ENCODE results near the gene DOCK4.

The DOCK4 gene

DNA sequence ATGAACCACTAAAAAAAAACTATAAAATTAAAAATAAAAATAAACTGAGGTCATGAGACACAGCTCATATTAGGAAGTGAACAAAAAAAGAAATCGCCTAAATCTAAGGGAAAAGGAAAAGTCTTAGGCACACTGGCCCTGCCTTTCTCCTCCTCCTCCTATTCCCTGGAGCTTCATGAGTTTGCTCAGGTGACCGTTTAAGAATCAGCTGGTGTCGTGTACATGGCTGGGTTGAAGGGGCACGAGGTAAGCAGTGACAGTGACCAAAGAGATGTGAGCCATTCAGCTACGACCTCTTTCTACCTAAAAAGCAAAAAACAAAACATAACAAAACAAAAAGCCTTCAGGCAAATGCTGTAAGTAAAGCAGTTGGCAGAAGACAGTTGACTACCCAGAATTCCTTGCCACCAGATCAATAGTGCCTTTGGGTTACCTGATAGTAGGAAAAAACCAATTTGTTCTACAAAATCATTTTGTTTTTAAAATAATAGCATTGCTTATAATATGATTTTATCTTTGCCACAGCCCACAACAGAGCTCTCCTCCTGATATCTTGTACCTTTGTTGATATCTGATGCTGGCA, 135.4 kb downstream of the DOCK4 start:
- no peak for DNase-seq

GRCh38 chr7:112069879-112070321, 136.3 kb downstream of the DOCK4 start:
- no peak for DNase-seq

- DNase-seq, result no peak
These were observed 137.2 kb downstream of the DOCK4 start for GRCh38 chr7:112068967-112069366.

- no peak for DNase-seq
These were observed 138.3 kb downstream of the DOCK4 start for GRCh38 chr7:112067632-112068540.

DNA sequence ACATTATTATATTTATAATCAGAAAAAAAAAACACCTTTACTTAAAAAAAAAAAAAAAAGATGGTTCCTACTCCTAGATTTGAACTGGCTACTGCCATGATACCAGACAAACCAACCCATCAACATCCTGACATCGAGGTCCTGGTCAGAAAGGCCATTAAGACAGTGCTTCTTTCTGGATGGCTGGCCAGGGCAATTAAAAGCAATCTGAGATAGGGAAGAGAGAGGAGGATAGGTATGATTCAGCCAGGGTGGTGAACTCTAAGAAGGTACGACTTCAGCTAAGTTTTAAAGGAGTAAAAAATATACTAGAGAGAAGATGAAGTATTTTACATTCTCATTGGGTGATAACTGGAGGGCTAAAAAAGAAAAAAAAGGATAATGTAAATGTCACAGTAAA, 139.0 kb downstream of the DOCK4 start:
- no peak for DNase-seq

- no peak for DNase-seq
These were observed 140.4 kb downstream of the DOCK4 start for GRCh38 chr7:112065758-112066157.

- no peak for DNase-seq
These were observed 141.4 kb downstream of the DOCK4 start for GRCh38 chr7:112064627-112065385.

DNA sequence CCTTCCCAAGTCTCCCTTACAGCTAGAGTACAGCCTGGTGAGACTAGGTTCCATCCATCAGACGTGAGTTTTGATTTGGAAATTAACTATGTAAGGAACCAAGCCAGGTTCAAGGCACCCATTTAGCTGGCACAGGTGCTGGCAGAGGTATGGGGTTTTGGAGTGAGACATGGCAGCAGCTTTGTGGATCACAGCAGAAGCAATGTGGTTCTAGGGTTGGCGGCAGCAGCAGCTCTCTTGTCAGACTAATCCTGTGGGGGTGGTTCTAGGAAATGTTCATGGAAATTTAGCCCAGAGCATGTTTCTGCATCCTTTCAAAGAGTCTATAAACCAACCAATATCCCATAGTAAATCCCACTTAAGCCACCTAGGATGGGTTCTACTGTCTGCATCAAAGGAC, 142.2 kb downstream of the DOCK4 start:
- no peak for DNase-seq

DNA sequence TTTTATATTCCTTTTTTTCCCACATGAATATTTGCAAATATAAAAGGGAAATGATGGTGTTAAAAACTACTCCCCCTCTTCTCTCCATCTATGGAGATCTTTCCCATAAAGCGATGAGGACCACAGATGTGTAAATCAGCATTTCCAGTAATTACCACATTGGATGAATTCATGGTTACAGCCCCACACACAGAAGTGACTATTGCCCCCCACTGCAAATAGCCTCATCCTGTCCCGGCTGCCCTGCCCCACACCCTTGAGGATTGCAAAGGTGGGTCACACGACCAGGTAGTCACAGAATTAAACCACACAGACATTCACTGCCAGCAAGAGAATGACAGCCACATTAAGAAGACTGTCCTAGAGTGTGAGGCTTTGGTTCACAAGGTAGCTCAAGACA, 145.1 kb downstream of the DOCK4 start:
- DNase-seq, result no peak

DNA sequence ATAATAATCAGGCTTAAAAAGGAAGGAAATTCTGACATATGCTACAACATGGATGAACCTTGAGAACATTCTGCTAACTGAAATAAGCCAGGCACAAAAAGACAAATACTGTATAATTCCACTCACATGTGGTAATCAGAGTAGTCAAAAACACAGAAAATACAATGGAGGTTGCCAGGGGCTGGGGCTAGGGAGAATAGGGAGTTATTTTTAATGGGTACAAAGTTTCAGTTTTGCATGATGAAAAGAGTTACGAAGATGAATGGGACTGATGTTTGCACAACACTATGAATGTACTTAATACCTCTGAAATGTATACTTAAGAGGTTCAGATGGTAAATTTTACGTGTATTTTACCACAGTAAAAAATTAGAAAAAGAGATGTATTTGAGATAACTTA, 145.6 kb downstream of the DOCK4 start:
- DNase-seq, result no peak

GRCh38 chr7:112059675-112060074, 146.5 kb downstream of the DOCK4 start:
- no peak for DNase-seq

DNA sequence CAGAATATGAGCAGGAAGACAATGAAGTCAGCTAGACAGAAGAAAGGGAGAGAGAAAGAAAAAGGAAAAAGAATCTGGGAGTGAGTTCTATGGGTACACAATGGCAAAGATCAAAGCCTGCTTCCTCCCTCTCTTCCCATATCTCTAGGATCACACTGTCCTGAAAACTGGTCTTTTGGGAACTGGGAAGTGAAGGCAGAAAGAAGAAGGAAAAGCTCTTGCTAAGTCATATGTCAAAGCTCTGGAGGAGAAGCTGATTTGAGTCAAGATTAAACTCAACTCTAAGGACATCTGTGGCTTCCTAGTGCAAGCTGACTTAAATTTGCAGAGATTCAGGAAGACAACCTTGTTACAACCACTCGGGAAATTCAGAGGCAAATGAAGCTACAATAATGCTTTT, 147.5 kb downstream of the DOCK4 start:
- no peak for DNase-seq

GRCh38 chr7:112056409-112056808, 149.8 kb downstream of the DOCK4 start:
- no peak for DNase-seq

DNA sequence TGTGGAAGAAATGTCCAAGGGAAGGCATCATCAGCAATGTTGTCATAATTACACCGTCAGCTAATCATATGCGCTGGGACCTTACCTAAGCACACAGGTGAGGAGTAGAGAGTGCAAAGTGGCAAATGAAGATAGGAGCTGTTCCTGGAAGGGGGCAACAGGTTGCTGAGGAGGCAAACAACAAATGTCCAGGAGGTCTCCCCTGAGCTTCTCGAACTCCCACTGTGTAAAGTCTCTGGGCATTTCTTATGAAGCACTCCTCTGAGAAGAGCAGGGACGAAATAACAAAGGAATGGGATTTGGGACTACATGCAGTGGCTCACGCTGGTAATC, 152.5 kb downstream of the DOCK4 start:
- no peak for DNase-seq

GRCh38 chr7:112052993-112053736, 153.0 kb downstream of the DOCK4 start:
- no peak for DNase-seq

GRCh38 chr7:112052498-112052897, 153.7 kb downstream of the DOCK4 start:
- DNase-seq, result no peak

DNA sequence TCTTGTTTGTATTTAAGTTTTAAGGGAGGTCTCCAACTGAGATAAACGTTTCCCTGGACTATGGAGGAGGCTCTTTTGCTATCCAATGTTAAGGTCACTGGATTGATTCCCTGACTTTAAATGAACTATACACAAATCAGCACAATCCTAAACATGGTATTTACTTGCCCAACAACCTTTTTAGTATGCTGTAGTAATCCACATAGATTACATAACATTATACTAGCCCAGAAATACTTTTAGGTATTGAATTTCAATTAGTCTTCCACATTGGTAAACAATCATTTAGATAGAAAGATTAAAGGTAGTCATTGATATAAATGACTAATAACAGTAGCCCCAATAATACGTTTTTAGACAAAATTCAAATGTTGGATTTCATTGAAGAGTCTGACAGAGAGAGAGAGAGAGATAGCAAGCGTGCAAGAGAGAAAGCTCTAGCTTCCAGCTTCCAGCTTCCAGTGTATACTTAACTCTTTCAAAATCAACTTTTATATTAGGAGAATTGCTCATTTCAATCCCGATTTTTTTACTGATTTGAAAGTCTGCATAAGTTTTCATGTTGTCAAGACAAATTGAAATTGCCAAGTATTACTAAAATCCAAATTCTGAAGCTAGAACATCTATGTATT, 155.8 kb downstream of the DOCK4 start:
- no peak for DNase-seq

- no peak for DNase-seq
These were observed 156.5 kb downstream of the DOCK4 start for GRCh38 chr7:112049555-112050249.

DNA sequence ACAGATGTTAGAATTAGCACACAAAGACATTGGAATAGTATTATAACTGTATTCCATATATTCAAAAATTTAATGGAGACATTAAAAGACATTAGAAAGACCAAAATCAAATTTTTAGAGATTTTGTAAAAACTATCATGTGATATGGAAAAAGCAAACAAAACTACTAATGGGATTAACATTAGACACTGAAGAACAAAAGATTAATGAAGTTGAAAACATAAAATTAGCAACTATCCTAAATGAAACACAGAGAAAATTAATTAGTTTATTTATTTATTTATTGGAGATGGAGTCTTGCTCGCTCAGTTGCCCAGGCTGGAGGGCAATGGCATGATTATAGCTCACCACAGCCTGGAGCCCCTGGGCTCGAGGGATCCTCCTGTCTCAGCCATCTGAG, 158.8 kb downstream of the DOCK4 start:
- no peak for DNase-seq

DNA sequence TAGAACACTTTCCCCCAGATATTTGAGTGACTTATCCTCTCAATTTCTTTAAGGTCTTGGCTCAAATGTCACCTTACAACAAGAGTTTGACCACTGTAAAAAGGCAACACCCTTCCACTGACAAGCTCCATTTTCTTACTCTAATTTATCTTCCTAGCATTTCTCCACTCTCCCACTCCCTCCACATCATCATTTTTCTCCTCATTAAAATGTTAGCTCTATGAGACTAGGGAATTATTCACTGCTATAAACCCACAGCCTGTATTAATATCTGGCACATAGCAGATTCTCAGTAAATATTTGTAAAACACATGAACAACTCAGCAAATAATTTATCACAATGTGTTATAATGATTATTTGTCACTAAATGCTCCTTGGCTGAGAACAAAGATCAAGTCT, 161.0 kb downstream of the DOCK4 start:
- DNase-seq, result no peak

- no peak for DNase-seq
These were observed 163.6 kb downstream of the DOCK4 start for GRCh38 chr7:112042631-112043030.

GRCh38 chr7:112038353-112038752, 167.8 kb downstream of the DOCK4 start:
- DNase-seq, result no peak
